B cell (primary cell): Measurements from ENCODE around the gene SLC26A3.

Experiments used
- CTCF ChIP-seq: fragments of 200-600 bp; IDR thresholded peaks from one replicate; pipeline ENCODE4 v1.8.0; 2022; ENCODE audit warnings: antibody characterized with exemption, mild to moderate bottlenecking
- EZH2 ChIP-seq: IDR thresholded peaks from 2 replicates; pipeline ENCODE4 v1.6.1; 2012; ENCODE audit warnings: borderline replicate concordance, low read depth, mild to moderate bottlenecking, moderate library complexity, low read length; ENCODE audit not compliant: insufficient read depth, poor library complexity, severe bottlenecking

DNA sequence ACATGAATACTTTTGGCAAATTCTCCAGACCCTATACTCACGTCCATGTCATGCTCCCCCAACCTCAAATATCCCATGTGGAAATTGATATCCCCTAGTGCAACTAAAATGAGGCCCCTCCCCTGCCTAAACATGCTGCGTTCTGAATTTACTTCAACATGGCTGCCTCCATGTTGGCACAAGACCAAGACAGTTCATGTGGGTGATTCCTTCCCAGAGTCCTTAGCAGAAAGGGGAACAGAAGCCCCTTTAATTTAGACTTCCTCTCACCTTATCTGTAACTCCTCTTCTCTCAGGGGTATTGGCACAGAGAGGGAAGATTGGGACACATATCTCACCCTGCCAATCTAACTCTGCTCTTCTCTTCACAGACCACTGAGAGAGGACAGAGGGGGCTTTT lies 24.5 kb upstream of the SLC26A3 start:
- TF ChIP-seq EZH2 (no peak), CTCF (no peak)
